Transverse colon (tissue), 4 donors: ENCODE results near the gene BBIP1. TPM values are rescaled to one million over a fixed set of nuclear protein-coding genes. Genes with fewer than 3 reads are reported as not detected.

Experiments
- DNase-seq: peaks from one replicate; pipeline ENCODE4 v3.0.0-alpha.2; 2019
- H3K27ac ChIP-seq, 4 donors: fragments of 200-600 bp; sonication (generic); 2 replicates each; pipeline ENCODE4 v1.5.1; 2016 to 2018; ENCODE audit warnings: inconsistent platforms in 4 of 4
- H3K27me3 ChIP-seq: fragments of 200-600 bp; sonication (generic); 2 replicates; pipeline ENCODE4 v1.5.1; 2017; ENCODE audit warnings: inconsistent platforms
- H3K36me3 ChIP-seq, 4 donors: fragments of 200-600 bp; sonication (generic); 2 replicates each; pipeline ENCODE4 v1.5.1; 2017 to 2019; ENCODE audit warnings: inconsistent platforms in 4 of 4
- H3K4me1 ChIP-seq, 4 donors: fragments of 200-600 bp; sonication (generic); 2 replicates each; pipeline ENCODE4 v1.5.1; 2017 to 2020; ENCODE audit warnings: inconsistent platforms in 4 of 4
- H3K4me3 ChIP-seq, 4 donors: fragments of 200-600 bp; sonication (generic); 1 replicate in 1 of 4; 2 replicates in 3 of 4; pipeline versions ENCODE4 v1.5.1 to v1.6.1; 2017 to 2019; ENCODE audit warnings: inconsistent platforms in 4 of 4
- H3K9me3 ChIP-seq, 2 donors: fragments of 200-600 bp; sonication (generic); 2 replicates each; pipeline ENCODE4 v1.5.1; 2017 to 2019; ENCODE audit warnings: inconsistent platforms in 2 of 2
- EP300 ChIP-seq: sonication (generic); formaldehyde crosslinking; IDR thresholded peaks from one replicate; pipeline ENCODE4 v1.6.1; 2017; ENCODE audit warnings: antibody characterized with exemption, low read depth
- POLR2A ChIP-seq: fragments of 450-650 bp; IDR thresholded peaks from one replicate; pipeline ENCODE4 v1.6.1; 2016; ENCODE audit warnings: antibody characterized with exemption, mild to moderate bottlenecking, moderate library complexity
- POLR2AphosphoS5 ChIP-seq, 3 donors: sonication (generic); formaldehyde crosslinking; IDR thresholded peaks; one replicate each; pipeline ENCODE4 v1.6.1; 2016; ENCODE audit warnings: antibody characterized with exemption in 3 of 3
- WGBS, 2 donors: methylation state at CpG; one replicate each; pipeline ENCODE4 v1.1.5; 2018; ENCODE audit warnings: low coverage in 1 of 2; 5-methylcytosine and 5-hydroxymethylcytosine counted together
- in situ Hi-C, 4 donors: fragments of 200-750 bp; cut with MboI; loops; one replicate each; pipeline versions ENCODE4 v1.15.0 to v1.15.1; 2017; ENCODE audit warnings: low sequenced_read_pairs in 3 of 4, low pct_ligation_motif_present in 1 of 4, low pct_unique_long_range_greater_than_20kb in 1 of 4
- intact Hi-C: fragments of 100-400 bp; cut with DNase I; formaldehyde crosslinking; loops from one replicate; pipeline ENCODE4 v1.15.1; 2023; ENCODE audit warnings: low total_unique reads
- total RNA-seq, 4 donors: library from RNA; depleted of rRNA; stranded (reverse); fragments of >200 nt; gene quantifications; one replicate each; pipeline ENCODE4 v1.1.0, GENCODE V29; 2016
- TF ChIP-seq, protein P1 (sequence below), 5 experiments: fragments of 200-600 bp in 3 of 5; fragments of 450-650 bp in 2 of 5; sonication (generic) in 3 of 5; IDR thresholded peaks; 1 replicate in 2 of 5; 2 replicates in 3 of 5; pipeline ENCODE4 v1.5.1; 2016 to 2017; ENCODE audit warnings: antibody characterized with exemption in 5 of 5, inconsistent platforms in 3 of 5, mild to moderate bottlenecking in 2 of 5, moderate library complexity in 1 of 5

BBIP1 gene
- total RNA-seq, 4 donors from 2014 or later = 9.6 to 44.9 (median 18.1) TPM

DNA sequence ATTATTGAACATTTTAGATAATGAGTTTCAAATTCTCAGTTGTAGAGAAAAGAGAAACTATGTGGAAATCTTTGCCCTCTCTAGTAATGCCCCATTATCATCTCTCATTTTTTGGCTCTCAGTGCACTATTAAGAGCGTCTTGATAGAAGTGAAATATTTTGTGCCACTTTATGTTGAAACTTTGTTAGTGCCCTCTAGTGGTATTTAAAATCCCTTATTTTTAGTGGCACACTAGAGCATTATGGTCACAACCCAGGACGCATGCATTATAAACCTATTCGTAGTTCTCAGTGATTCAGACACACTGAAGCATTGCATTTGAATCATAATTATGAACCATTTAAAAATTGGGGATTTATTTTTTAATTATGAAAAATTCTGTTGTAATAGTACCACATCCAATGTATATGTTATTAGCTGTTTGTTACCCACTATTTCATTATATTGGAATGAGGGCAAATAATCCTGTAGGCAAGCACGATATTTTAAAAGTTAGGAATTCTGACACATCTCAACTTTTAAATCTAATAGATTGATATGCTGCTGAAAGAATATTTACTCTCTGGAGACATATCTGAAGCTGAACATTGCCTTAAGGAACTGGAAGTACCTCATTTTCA lies 25.3 kb downstream of the BBIP1 start:
- no peaks in the 10 kb centered on the region for H3K27me3 ChIP-seq
- H3K27ac ChIP-seq = peak overlapping the region in 1 of 4 donors; percentile 21
- peaks cover 4 to 55% (median 14%) of the 10 kb centered on the region in 4 donors for H3K4me1 ChIP-seq
- H3K9me3 ChIP-seq = no peaks in the 10 kb centered on the region
- H3K4me3 ChIP-seq = no peak overlapping the region
- peaks cover 0 to 79% (median 34%) of the 10 kb centered on the region in 4 donors for H3K36me3 ChIP-seq
- WGBS, 2 donors = 16 to 25% methylated on average over 4 of the region's 4 CpGs
- no peak for DNase-seq
- intact Hi-C loops (loop anchor here (5.0 kb wide), 1 partner anchor 146 kb away; no protein-coding TSS in a partner anchor), in situ Hi-C loops (loop anchor here in 3 of 4 donors (10.0 to 25.0 kb wide), 4 partner anchors 89 to 581 kb away; partner anchors contain the start of gene SMNDC1 (in 1 of the 3))
- TF ChIP-seq EP300 (no peak), POLR2A (no peak), POLR2AphosphoS5 (IDR thresholded peaks at IDR 0.05) (peak in 1 of 3 donors; percentile 31)
- TF ChIP-seq, protein P1, sequence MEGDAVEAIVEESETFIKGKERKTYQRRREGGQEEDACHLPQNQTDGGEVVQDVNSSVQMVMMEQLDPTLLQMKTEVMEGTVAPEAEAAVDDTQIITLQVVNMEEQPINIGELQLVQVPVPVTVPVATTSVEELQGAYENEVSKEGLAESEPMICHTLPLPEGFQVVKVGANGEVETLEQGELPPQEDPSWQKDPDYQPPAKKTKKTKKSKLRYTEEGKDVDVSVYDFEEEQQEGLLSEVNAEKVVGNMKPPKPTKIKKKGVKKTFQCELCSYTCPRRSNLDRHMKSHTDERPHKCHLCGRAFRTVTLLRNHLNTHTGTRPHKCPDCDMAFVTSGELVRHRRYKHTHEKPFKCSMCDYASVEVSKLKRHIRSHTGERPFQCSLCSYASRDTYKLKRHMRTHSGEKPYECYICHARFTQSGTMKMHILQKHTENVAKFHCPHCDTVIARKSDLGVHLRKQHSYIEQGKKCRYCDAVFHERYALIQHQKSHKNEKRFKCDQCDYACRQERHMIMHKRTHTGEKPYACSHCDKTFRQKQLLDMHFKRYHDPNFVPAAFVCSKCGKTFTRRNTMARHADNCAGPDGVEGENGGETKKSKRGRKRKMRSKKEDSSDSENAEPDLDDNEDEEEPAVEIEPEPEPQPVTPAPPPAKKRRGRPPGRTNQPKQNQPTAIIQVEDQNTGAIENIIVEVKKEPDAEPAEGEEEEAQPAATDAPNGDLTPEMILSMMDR (IDR thresholded peaks at IDR 0.05) = peak; percentile 51 to 64 (median 63)

DNA sequence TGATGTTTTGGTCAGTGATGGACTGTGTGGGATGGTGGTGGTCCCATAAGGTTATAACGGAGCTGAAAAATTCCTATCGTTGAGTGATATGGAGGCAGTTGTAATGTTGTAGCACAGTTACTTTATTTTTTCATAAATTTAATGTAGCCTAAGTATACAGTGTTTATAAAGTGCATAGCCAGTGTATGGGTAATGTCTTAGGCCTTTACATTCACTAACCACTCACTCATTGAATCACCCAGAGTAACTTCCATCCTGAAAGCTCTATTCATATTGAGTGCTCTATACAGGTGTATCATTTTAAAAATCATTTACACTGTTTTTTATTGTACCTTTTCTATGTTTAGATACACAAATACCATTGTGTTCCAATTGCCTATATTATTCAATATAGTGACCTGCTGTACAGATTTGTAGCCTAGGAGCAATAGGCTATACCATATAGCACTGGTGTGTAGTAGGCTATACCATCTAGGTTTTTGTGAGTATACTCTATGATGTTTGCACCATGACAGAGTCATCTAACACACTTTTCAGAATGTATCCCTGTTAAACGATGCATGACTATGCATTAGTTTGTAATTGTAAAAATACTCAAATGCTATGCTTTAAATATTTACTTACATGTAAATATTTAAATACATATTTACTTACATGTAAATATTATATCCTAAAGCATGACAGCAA lies 26.2 kb downstream of the BBIP1 start:
- DNase-seq = no peak
- Histone ChIP-seq H3K27me3 (no peaks in the 10 kb centered on the region), H3K9me3 (no peaks in the 10 kb centered on the region), H3K27ac (peak overlapping the region in 1 of 4 donors; percentile 21), H3K4me3 (no peak overlapping the region), H3K36me3 (peaks cover 0 to 74% (median 34%) of the 10 kb centered on the region in 4 donors), H3K4me1 (peaks cover 4 to 55% (median 14%) of the 10 kb centered on the region in 4 donors)
- WGBS, 2 donors = 74 to 81% methylated on average over 3 of the region's 3 CpGs
- no peak for TF ChIP-seq POLR2AphosphoS5 (IDR thresholded peaks at IDR 0.05)
- TF ChIP-seq EP300 = no peak
- TF ChIP-seq, protein P1 (IDR thresholded peaks at IDR 0.05) = no peak
- no peak for TF ChIP-seq POLR2A
- in situ Hi-C loops (loop anchor here in 3 of 4 donors (10.0 to 25.0 kb wide), 4 partner anchors 88 to 580 kb away; partner anchors contain the start of gene SMNDC1 (in 1 of the 3)), intact Hi-C loops (loop anchor here (5.0 kb wide), 1 partner anchor 145 kb away; no protein-coding TSS in a partner anchor)

DNA sequence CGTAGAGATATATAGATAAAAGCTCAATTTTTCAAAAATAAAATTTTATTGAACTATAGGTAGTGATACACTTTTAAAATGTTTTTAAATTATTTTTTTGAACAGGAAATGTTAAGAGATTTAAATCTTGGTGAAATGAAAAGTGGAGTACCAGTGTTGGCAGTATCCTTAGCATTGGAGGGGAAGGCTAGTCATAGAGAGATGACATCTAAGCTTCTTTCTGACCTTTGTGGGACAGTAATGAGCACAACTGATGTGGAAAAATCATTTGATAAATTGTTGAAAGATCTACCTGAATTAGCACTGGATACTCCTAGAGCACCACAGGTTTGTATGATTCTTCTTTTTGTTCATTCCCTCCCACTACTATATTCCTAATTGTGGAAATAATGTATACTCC lies 31.4 kb downstream of the BBIP1 start:
- Histone ChIP-seq H3K4me3 (no peak overlapping the region), H3K9me3 (no peaks in the 10 kb centered on the region), H3K36me3 (peaks cover 0 to 76% (median 28%) of the 10 kb centered on the region in 4 donors), H3K27me3 (no peaks in the 10 kb centered on the region), H3K27ac (no peak overlapping the region), H3K4me1 (peaks cover 0 to 47% (median 21%) of the 10 kb centered on the region in 4 donors)
- intact Hi-C loops (no loop called here), in situ Hi-C loops (loop anchor here in 3 of 4 donors (5.0 to 25.0 kb wide), 6 partner anchors 83 to 575 kb away; partner anchors contain the start of gene SMNDC1 (in 1 of the 3))
- TF ChIP-seq POLR2A (no peak), POLR2AphosphoS5 (IDR thresholded peaks at IDR 0.05) (no peak), EP300 (no peak)
- TF ChIP-seq, protein P1 (IDR thresholded peaks at IDR 0.05) = no peak
- no peak for DNase-seq
- WGBS, 2 donors = 81 to 96% methylated on average over 1 of the region's 1 CpG
